OCI-LY7 (cell line): ENCODE measurements around the gene ATG12.

Source experiments
- CTCF ChIP-seq: fragments of 200-600 bp; sonication (generic); conservative IDR thresholded peaks from 2 replicates; pipeline ENCODE4 v1.5.1; 2014; ENCODE audit warnings: mild to moderate bottlenecking, antibody characterized with exemption, low read length, moderate library complexity, mixed read lengths
- EZH2phosphoT487 ChIP-seq: fragments of 200-600 bp; sonication (generic); IDR thresholded peaks from 2 replicates; pipeline ENCODE4 v1.6.1; 2018; ENCODE audit warnings: low read depth, borderline replicate concordance, mild to moderate bottlenecking, mixed run types, antibody characterized with exemption, low read length, moderate library complexity, mixed read lengths

GRCh38 chr5:115842952-115843351 lies 1.6 kb upstream of the ATG12 start:
- TF ChIP-seq CTCF (no peak), EZH2phosphoT487 (no peak)
